ENCODE results near the gene TMEM147.

Gene TMEM147

DNA sequence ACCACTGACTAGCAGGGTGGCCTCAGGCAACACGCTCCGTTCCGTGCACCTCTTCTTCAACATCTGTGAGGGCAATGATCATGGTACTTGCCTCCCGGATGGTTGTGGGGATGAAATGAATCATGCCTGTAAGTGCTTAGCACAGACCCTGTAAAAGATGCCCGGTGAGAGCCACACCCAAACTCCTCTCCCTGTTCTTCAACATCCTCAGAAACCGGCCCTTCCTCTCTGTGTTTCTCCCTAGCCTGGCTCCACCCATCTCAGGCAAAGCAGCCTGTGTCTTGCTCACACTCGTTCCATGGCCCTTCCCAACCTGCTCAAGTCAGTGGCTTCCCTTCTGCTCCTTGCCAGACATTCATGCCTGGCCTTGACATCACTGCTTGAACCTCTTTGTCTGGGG is 26.1 kb upstream of the TMEM147 start:
- no peak for DNase-seq (ENCODE audit: low read depth, low spot score)

- DNase-seq (ENCODE audit: low read depth, low spot score): no peak
Observed at GRCh38 chr19:35521124-35521743, 24.2 kb upstream of the TMEM147 start.

GRCh38 chr19:35522745-35523327 is 22.6 kb upstream of the TMEM147 start:
- DNase-seq (ENCODE audit: low read depth, low spot score): no peak

DNA sequence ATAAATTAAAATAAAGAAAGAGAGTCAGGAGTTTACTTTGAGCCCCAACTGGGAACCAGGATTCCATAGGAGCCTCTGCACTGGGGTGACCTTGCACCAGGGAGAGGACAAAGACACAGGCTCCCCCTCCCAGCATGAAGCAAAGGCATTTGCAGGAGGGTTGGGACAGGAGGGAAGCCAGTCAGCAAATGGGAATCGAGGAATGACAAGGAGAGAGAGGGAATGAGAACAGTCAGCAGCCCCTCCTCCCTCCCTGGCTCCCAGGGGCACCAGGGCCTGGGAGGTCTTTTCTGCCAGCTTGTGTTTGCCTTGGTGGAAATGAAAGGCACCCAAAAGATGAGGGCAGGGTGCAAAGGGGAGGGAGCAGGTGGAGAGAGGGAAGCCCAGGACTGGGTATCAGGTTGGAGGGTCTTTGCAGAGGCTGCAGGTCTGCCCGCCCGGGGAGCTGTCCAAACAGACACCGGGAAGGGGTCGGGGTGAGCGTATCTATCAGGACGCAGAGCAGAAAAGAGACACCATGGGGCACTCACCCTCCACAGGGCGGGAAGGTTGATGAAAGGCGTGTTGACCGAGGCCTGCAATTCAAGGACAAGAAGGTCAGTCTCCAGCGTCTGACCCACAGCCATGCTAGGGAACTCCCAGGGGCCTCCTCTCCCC is 21.1 kb upstream of the TMEM147 start:
- DNase-seq (ENCODE audit: low read depth, low spot score): no peak

- DNase-seq (ENCODE audit: low read depth, low spot score): no peak
Observed at GRCh38 chr19:35525873-35526272, 19.6 kb upstream of the TMEM147 start.

GRCh38 chr19:35528218-35529038 is 17.0 kb upstream of the TMEM147 start, which contains the start of gene SBSN:
TSS of gene SBSN (minus strand) at chr19:35528311. CDS start at chr19:35528281, 30 bp downstream.
- DNase-seq (ENCODE audit: low read depth, low spot score): no peak

DNA sequence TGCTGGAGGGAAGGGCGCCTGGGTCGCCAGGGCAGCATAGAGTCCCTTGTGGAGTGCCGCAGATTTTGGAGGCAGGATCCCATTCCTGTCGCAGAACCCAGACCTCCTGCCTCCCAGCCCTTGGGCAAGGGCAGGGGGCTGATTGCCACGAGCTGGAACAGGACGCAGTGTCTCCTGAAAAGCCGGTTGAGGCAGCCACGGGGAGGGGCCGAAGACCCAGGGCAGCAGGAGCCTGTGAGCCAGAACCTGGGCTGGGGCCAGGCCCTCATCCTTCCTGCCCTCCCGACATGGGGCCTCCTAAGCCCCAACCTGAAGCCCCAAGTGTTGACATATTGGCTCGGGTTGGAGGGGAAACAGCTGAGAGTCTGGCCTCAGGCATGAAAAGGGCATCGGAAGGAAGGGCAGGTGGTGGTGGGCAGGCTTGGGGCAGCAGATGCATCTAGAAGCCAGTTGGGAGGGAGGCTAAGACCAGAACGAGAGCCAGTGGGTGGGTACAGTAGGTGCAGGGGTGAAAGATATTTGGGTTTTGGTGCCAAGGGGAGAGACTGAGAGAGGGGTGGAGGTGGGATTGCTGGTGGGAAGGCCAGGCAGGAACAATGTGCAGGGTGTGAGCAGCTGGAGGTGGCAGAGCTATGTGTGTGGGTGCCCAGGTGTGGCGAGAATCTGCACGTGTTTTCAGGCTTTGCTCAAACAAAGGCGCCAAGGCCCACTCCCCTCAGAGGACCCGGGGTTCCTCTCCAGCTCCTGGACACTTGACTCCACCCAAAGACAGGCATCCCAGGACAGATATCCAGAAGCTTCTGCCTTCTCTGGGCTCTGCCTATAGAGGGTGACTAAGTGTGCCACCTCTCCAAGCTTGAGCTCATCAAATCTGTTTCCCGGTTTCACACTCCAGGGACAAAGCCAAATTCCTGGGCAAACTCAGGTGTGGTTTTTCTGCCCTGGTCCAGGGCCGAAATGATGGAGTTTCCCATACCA is 15.9 kb upstream of the TMEM147 start:
- DNase-seq (ENCODE audit: low read depth, low spot score): no peak

DNA sequence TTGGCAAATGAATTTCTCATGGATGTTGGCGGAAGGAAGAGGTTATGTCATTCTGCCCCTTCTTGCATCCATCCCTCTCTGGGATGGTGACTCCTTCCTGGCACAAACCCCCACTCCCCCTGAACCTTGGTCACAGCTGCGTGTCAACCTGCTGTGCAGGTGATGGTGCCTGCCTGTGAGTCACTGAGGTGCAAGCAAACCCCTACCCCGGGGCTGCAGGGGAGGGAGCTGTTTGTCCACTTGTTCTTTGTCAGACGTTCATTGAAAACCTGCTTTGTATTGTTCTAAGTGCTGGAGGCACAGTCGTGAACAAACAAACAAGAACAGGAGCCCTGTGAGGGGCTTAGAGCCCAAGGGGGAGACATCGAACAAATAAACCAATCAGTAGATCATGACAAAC is 14.1 kb upstream of the TMEM147 start:
- no peak for DNase-seq (ENCODE audit: low read depth, low spot score)

GRCh38 chr19:35533201-35533821 is 12.1 kb upstream of the TMEM147 start, which contains the start of gene GAPDHS:
TSS of gene GAPDHS (plus strand) at chr19:35533456. CDS start at chr19:35533528, 72 bp downstream.
- DNase-seq (ENCODE audit: low read depth, low spot score): no peak

DNA sequence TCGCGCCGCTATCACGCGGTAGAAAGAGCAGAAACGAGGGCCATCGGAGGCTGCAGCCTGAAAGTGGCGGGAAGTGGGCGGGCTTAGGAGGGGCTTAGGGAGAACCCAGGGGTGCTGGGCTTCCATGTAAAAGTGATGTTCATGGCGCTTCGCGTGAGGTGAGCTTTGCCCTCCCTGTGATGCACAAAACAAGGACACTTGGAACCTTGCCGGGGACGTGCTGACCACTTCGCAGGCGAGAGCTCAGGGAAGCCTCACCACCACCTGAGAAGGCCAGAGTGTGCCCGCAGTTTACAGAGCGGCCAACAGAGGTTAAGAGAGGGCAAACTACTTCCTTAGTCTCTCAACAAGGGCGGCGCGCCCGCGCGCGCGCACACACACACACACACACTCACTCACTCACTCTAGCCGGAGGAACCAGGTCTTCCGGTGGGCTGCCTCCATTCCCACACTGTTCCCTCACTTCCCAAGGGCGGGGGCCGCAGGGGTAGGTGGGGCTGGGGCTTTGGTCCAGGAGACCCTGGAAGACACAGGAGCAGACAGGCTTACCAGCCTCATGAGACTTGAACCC is 11.5 kb upstream of the TMEM147 start:
- peak; percentile 26 for DNase-seq (ENCODE audit: low read depth, low spot score)

DNA sequence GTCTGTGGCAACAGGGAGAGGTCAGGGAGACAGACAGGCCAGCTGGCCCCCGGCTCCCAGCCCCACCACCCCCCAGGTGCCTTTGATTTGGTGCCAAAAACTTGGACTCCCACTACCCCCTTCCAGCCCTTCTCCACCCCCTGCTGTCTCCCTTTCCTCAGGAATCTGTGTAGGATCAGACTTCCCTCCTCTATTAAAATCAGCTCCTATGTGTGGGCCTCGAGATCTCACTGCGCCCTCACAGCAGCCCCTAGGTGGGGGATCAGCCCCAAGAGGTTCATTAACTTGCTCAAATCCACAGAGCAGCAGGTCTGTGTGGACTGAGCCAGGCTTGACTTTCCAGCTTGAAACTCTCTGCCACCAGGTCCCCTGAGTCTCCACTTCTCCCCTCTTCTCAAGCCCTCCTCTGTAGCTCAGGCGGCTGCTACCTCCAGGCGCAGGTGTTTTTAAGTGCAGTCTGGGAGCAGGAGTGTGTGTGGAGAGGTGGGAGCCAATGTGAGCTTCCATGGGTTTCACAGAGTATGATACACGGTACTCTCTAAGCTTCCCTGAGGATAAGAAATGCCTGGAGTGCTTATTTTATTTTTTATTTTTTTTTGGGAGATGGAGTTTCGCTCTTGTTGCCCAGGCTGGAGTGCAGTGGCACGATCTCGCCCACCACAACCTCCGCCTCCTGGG is 10.5 kb upstream of the TMEM147 start:
- DNase-seq (ENCODE audit: low read depth, low spot score): no peak

DNA sequence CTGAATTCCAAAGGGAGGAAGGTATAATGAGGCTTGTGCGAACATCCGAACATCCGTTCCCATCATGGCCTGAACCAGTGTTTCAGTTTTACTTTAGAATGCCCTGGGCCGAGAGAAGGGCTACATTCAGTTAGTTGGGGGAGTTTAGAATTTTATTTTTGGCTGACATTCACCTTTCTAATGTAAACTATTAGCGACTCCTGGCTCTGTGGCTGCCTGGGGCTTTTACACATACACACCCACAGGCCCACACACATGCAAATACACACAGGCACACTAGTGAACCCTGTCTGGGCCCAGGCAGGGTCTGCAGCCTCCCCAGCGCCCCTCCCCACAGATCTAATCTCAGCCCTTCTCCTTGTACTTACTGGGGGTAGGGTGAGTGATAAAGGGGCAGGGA is 6.1 kb upstream of the TMEM147 start:
- no peak for DNase-seq (ENCODE audit: low read depth, low spot score)

GRCh38 chr19:35539850-35540249 is 5.6 kb upstream of the TMEM147 start:
- DNase-seq (ENCODE audit: low read depth, low spot score): no peak

DNA sequence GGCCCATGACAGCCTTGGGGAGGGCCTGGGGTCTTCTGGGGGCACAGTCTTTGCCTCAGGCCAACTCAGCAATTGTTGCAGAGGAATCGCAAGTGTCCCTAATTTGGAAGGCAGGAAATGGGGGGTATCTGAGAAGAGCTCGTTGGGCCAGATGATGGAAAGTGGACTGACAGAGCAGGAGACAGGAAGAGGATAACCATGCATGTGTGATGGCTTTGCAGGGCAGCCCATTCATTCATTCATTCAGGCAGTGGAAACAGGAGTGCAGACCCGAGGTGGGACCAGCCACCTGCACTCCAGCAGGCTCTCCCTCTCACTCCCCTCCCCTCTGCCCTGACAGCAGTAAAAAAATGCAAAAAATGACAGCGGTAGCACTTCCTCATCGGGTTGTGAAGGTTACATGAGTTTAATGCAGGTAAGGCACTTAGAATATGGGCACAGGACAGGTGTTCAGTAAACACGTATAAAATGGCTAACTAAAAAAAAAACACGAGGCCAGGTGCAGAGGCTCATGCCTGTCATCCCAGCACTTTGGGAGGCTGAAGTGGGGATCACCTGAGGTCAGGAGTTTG is 5.0 kb upstream of the TMEM147 start:
- no peak for DNase-seq (ENCODE audit: low read depth, low spot score)

DNA sequence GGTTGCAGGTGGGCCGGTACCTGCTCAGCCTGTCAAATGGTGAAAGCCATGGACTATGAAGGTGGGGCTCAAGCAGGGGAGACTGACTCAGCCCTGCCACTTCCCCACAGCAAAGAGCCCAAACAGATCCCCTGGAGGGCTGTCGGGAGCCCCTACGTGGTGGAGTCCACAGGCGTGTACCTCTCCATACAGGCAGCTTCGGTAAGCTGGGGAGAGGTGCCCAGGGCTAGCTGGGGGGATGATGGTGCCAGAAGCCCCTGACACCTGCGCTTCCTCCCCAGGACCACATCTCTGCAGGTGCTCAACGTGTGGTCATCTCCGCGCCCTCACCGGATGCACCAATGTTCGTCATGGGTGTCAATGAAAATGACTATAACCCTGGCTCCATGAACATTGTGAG is 3.2 kb upstream of the TMEM147 start:
- DNase-seq (ENCODE audit: low read depth, low spot score): no peak

DNA sequence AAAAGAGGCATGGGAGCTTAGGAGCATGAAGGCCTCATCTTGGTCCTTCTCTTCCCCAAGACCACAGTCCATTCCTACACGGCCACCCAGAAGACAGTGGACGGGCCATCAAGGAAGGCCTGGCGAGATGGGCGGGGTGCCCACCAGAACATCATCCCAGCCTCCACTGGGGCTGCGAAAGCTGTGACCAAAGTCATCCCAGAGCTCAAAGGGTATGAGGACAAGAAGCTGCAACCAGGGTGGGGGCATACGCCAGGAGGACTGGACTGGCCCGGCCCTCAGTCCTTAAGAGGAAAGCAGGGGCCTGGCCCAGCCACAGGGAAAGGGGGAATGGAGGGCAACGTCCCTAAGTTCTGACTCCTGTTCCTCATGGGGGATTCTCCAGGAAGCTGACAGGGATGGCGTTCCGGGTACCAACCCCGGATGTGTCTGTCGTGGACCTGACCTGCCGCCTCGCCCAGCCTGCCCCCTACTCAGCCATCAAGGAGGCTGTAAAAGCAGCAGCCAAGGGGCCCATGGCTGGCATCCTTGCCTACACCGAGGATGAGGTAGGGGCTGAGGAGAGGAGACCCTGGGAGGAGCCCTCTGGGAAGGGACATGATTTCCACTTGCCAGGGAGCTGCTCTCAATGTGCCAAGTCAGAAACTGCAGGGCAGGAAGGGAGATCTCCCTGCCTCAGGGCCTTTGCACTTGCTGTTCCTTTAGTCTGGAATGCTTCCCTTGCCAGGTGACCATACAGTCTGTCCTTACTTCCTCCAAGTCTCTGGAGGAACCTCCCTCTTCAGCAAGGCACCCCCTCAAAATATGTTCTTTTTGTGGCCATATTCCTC is 1.9 kb upstream of the TMEM147 start:
- no peak for DNase-seq (ENCODE audit: low read depth, low spot score)

DNA sequence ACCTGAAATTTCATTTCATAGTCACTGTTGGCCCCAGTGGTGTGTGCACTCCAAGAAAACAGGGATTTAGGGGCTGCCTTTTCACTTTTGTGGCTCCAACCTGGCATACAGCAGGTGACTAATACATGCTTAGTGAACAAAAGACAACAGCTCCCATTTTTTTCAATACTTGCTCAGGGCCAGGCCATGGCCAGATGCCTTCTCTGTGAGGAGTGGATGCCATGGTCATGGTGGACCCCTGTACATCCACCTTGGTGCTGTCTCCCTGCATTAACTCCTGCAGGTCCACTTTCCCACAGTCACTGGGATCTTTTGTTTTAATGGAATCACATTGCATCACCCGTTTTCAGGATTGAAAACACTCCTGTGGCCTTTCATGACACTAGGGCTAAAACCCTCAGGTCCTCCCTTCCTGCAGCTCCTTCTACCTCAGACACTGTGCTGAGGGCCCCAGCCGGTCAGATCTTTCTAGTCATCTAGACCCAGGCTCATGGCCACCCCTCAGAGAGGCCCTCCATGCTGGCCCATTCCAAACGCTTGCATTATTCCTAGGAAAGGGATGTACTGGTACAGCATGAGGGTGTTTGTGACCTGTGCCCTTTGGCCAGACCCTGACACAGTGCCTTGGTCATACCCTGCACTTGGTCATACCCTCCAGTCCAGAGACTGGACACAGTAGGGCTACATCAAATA is 1.2 kb upstream of the TMEM147 start:
- no peak for DNase-seq (ENCODE audit: low read depth, low spot score)

All from astrocyte of the hippocampus (primary cell).